Epithelial cell of esophagus (primary cell): ENCODE data around the gene PTBP3.
A peak's percentile ranks its signal among the peaks of the same experiment; 100 is the strongest.

Experiments used
- DNase-seq: peaks from one replicate; pipeline ENCODE4 v3.0.0; 2010; ENCODE audit warnings: low read depth
- H3K4me3 ChIP-seq: 2 replicates; pipeline ENCODE4 v1.5.1; 2011; ENCODE audit warnings: mild to moderate bottlenecking, low read length, control low read depth
- TF ChIP-seq, protein P1 (sequence below): IDR thresholded peaks from 2 replicates; pipeline ENCODE4 v1.5.1; 2011; ENCODE audit warnings: low read depth, mild to moderate bottlenecking, low read length, control low read depth, inconsistent platforms; ENCODE audit not compliant: insufficient read depth; ENCODE audit errors: missing control alignments

Gene PTBP3

DNA sequence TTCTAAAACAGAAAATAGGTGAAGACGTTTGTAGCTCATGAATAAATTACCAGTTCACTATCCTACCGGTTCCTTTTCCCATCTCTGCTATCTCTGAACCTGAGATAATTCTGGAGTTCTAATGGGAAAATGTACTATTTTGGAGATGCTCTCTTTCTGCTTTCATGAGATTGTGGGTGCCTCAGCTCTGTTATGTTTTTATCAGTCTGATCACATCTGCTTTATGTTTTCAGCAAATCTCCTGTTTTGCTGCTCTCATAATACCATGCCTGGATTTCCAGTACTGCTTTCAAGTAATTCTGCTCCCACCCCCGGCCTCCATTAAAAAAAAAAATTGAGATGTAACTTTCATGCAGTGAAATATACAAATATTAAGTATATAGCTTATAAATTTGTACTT is 149.2 kb downstream of the PTBP3 start:
- H3K4me3 ChIP-seq: no peak overlapping the region
- DNase-seq: no peak
- TF ChIP-seq, protein P1, sequence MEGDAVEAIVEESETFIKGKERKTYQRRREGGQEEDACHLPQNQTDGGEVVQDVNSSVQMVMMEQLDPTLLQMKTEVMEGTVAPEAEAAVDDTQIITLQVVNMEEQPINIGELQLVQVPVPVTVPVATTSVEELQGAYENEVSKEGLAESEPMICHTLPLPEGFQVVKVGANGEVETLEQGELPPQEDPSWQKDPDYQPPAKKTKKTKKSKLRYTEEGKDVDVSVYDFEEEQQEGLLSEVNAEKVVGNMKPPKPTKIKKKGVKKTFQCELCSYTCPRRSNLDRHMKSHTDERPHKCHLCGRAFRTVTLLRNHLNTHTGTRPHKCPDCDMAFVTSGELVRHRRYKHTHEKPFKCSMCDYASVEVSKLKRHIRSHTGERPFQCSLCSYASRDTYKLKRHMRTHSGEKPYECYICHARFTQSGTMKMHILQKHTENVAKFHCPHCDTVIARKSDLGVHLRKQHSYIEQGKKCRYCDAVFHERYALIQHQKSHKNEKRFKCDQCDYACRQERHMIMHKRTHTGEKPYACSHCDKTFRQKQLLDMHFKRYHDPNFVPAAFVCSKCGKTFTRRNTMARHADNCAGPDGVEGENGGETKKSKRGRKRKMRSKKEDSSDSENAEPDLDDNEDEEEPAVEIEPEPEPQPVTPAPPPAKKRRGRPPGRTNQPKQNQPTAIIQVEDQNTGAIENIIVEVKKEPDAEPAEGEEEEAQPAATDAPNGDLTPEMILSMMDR: no peak

DNA sequence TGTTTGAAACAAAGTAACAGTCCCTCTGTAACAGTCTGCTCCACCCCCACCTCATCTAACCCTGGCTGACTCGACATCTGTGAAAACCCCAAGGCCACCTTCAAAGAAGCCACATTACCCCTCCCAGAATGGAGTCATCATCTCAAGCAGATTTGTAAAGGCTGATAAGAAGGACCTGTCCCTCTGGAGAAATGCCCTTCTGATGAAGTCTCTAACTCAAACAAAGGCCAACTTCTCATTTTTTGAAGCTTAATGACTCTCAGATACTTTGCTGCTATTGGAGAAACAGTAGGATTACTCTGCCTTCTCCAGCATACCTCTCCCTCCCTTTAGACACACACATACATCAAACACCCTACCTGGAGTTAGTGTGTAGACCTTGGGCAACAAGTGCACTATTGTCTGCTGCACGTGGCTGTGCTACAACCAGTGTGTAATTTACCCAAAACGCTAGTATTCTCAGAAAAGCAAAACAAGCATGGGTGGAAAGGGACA is 153.0 kb downstream of the PTBP3 start:
- no peak for DNase-seq
- H3K4me3 ChIP-seq: no peak overlapping the region
- TF ChIP-seq, protein P1: no peak

GRCh38 chr9:112179816-112180215 is 153.6 kb downstream of the PTBP3 start:
- H3K4me3 ChIP-seq: no peak overlapping the region
- TF ChIP-seq, protein P1: no peak
- DNase-seq: no peak

- no peak for DNase-seq
- TF ChIP-seq, protein P1: no peak
- H3K4me3 ChIP-seq: no peak overlapping the region
Measured at GRCh38 chr9:112176524-112176923, 156.9 kb downstream of the PTBP3 start.

DNA sequence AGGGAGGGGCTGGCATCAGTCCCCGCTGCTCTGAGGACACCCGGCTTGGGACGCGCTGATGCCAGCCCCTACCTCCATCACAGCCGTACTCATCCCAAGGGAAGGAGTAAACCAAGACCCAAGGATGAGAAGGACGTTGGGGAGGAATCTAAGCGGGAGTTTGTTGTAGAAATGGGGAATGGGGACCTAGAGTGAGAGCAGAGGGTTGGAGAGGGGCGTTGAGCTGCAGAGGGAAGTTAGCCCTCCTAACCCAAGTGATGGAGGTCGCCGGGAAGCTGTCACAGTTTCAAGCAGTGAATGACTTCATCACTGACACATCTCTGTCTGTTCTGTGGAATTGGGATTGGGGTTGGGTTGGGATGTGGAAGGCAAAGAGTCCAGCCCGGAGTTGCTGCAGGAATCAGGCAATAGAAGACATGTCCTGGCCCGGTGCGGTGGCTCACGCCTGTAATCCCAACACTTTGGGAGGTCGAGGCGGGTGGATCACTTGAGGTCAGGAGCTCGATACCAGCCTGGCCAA is 157.6 kb downstream of the PTBP3 start:
- TF ChIP-seq, protein P1: no peak
- H3K4me3 ChIP-seq: no peak overlapping the region
- no peak for DNase-seq

DNA sequence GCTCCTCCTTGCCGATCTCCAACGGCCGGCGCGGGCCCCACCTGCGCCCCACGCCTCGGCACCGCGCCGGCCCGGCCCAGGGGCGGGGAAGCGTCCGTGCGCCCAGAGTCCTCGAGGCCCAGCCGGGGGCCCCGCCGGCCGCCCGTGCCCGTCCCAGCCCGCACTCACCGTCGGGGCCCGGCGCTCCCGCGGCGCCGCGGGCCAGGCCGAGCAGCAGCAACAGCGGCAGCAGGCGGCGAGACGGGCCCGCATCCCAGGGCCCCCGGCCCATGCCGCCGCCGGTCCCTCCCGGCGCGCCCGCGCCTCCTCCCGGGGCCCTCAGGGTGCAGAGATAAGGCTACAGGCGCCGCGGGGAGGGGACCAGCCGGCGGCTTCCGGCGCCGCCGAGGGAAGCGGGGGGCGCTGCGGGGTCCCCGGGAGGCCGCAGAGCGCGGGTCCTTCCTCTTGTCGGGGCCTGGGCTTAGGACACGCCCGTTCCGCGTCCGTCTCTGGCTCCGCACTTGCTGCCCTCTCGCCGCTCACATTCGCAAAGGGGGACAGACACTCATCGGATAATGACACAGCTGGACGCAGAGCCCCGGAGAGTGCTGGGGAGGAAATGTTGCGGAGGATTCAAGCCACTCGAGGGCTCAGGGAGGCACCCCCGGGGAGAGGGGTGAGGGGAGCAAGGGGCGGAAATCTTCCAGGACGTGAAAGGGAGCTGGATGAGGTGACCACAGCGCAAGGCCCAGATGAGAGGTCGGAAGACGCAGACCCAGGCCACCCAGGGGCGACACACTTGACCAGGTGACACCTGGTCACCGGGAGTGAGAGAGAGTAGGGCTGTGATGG is 158.2 kb downstream of the PTBP3 start, which contains the start of gene SUSD1:
TSS of gene SUSD1 (minus strand) at position 333 of the 831 bp plus-strand sequence. CDS start at position 271, 62 bp downstream.
- H3K4me3 ChIP-seq: peak within 1 kb of the TSS; percentile 33
- TF ChIP-seq, protein P1: no peak
- no peak for DNase-seq
